ENCODE measurements around the gene PALLD.
"Not testable (repeated sequence)": the region's sequence is repeated elsewhere in the genome, so short reads cannot be mapped to it uniquely, and the experiment has no call there.

PALLD gene

GRCh38 chr4:168791376-168791775 lies 294.5 kb downstream of the PALLD start:
- DNase-seq (ENCODE audit: low read depth in 4 of 4, low spot score in 1 of 4), result no peak

- no peak for DNase-seq (ENCODE audit: low read depth in 4 of 4, low spot score in 1 of 4)
Measured at GRCh38 chr4:168793542-168793941, 296.7 kb downstream of the PALLD start.

GRCh38 chr4:168794092-168794707 lies 297.3 kb downstream of the PALLD start:
- DNase-seq (ENCODE audit: low read depth in 4 of 4, low spot score in 1 of 4), result no peak

- DNase-seq (ENCODE audit: low read depth in 4 of 4, low spot score in 1 of 4), result no peak
Measured at GRCh38 chr4:168794881-168795280, 298.0 kb downstream of the PALLD start.

GRCh38 chr4:168795346-168795745 lies 298.5 kb downstream of the PALLD start:
- no peak for DNase-seq (ENCODE audit: low read depth in 4 of 4, low spot score in 1 of 4)

- no peak for DNase-seq (ENCODE audit: low read depth in 4 of 4, low spot score in 1 of 4)
Measured at GRCh38 chr4:168796362-168797106, 299.7 kb downstream of the PALLD start.

- no peak for DNase-seq (ENCODE audit: low read depth in 4 of 4, low spot score in 1 of 4)
Measured at GRCh38 chr4:168797194-168797593, 300.3 kb downstream of the PALLD start.

GRCh38 chr4:168797738-168798375 lies 301.0 kb downstream of the PALLD start:
- DNase-seq (ENCODE audit: low read depth in 4 of 4, low spot score in 1 of 4), result no peak

- no peak for DNase-seq (ENCODE audit: low read depth in 4 of 4, low spot score in 1 of 4)
Measured at GRCh38 chr4:168800926-168801325, 304.1 kb downstream of the PALLD start.

- no peak for DNase-seq (ENCODE audit: low read depth in 4 of 4, low spot score in 1 of 4)
Measured at GRCh38 chr4:168802222-168802621, 305.4 kb downstream of the PALLD start.

GRCh38 chr4:168803052-168803451 lies 306.2 kb downstream of the PALLD start:
- DNase-seq (ENCODE audit: low read depth in 4 of 4, low spot score in 1 of 4), result not testable (repeated sequence)

- no peak for DNase-seq (ENCODE audit: low read depth in 4 of 4, low spot score in 1 of 4)
Measured at GRCh38 chr4:168803732-168804131, 306.9 kb downstream of the PALLD start.

GRCh38 chr4:168804146-168804545 lies 307.3 kb downstream of the PALLD start:
- no peak for DNase-seq (ENCODE audit: low read depth in 4 of 4, low spot score in 1 of 4)

- no peak for DNase-seq (ENCODE audit: low read depth in 4 of 4, low spot score in 1 of 4)
Measured at GRCh38 chr4:168805341-168805740, 308.5 kb downstream of the PALLD start.

- DNase-seq (ENCODE audit: low read depth in 4 of 4, low spot score in 1 of 4), result not testable (repeated sequence)
Measured at GRCh38 chr4:168806247-168806646, 309.4 kb downstream of the PALLD start.

- no peak for DNase-seq (ENCODE audit: low read depth in 4 of 4, low spot score in 1 of 4)
Measured at GRCh38 chr4:168811207-168811606, 314.4 kb downstream of the PALLD start.

GRCh38 chr4:168811786-168812651 lies 315.2 kb downstream of the PALLD start:
- no peak for DNase-seq (ENCODE audit: low read depth in 4 of 4, low spot score in 1 of 4)

- DNase-seq (ENCODE audit: low read depth in 4 of 4, low spot score in 1 of 4), result no peak
Measured at GRCh38 chr4:168812806-168813205, 316.0 kb downstream of the PALLD start.

- DNase-seq (ENCODE audit: low read depth in 4 of 4, low spot score in 1 of 4), result no peak
Measured at GRCh38 chr4:168813890-168814289, 317.0 kb downstream of the PALLD start.

- no peak for DNase-seq (ENCODE audit: low read depth in 4 of 4, low spot score in 1 of 4)
Measured at GRCh38 chr4:168815379-168816345, 318.8 kb downstream of the PALLD start.
